DOHH2 (cell line): ENCODE measurements around the gene SEPHS2.

ENCODE experiments used
- H3F3A ChIP-seq: fragments of 200-600 bp; sonication (generic), shearing (Covaris generic); 2 replicates; pipeline ENCODE4 v1.6.0; 2016; ENCODE audit warnings: antibody characterized with exemption, mild to moderate bottlenecking; ENCODE audit not compliant: control insufficient read depth, insufficient read depth
- H3K27ac ChIP-seq: fragments of 200-600 bp; sonication (generic); 2 replicates; pipeline ENCODE4 v1.5.1; 2014; ENCODE audit warnings: low read depth, mild to moderate bottlenecking, low read length, moderate library complexity
- H3K27me3 ChIP-seq: fragments of 200-600 bp; sonication (generic); 2 replicates; pipeline ENCODE4 v1.6.1; 2014; ENCODE audit warnings: mild to moderate bottlenecking, low read length, mixed read lengths; ENCODE audit not compliant: control insufficient read depth
- H3K36me3 ChIP-seq: fragments of 200-600 bp; sonication (generic); 2 replicates; pipeline ENCODE4 v1.6.1; 2014; ENCODE audit warnings: mild to moderate bottlenecking, low read length, moderate library complexity, mixed read lengths; ENCODE audit not compliant: control insufficient read depth
- H3K4me1 ChIP-seq: fragments of 200-600 bp; sonication (generic); 2 replicates; pipeline ENCODE4 v1.6.1; 2014; ENCODE audit warnings: mild to moderate bottlenecking, low read length, mixed read lengths; ENCODE audit not compliant: control insufficient read depth
- H3K4me2 ChIP-seq: fragments of 200-600 bp; sonication (generic); 2 replicates; pipeline ENCODE4 v1.6.0; 2014; ENCODE audit warnings: mild to moderate bottlenecking, low read length, moderate library complexity
- H3K4me3 ChIP-seq: fragments of 200-600 bp; sonication (generic); 2 replicates; pipeline ENCODE4 v1.5.1; 2014; ENCODE audit warnings: mild to moderate bottlenecking, low read length, mixed read lengths
- H3K79me2 ChIP-seq: fragments of 200-600 bp; sonication (generic); 2 replicates; pipeline ENCODE4 v1.6.1; 2014; ENCODE audit warnings: mild to moderate bottlenecking, low read length, mixed read lengths; ENCODE audit not compliant: control insufficient read depth
- H3K9me2 ChIP-seq: fragments of 200-600 bp; sonication (generic); replicated peaks from 2 replicates; pipeline ENCODE4 v1.6.1; 2014; ENCODE audit warnings: mild to moderate bottlenecking, low read length, mixed read lengths; ENCODE audit not compliant: control insufficient read depth
- H3K9me3 ChIP-seq: fragments of 200-600 bp; sonication (generic); 2 replicates; pipeline ENCODE4 v1.6.1; 2014; ENCODE audit warnings: antibody characterized with exemption, low read length, mixed read lengths; ENCODE audit not compliant: control insufficient read depth, insufficient read depth
- H4K20me1 ChIP-seq: fragments of 200-600 bp; sonication (generic); 2 replicates; pipeline ENCODE4 v1.6.0; 2014; ENCODE audit warnings: low read depth, mild to moderate bottlenecking, antibody characterized with exemption, low read length, moderate library complexity; ENCODE audit not compliant: control insufficient read depth, insufficient read depth
- EZH2phosphoT487 ChIP-seq: fragments of 200-600 bp; sonication (generic); IDR thresholded peaks from 2 replicates; pipeline ENCODE4 v1.6.1; 2017; ENCODE audit warnings: borderline replicate concordance, mild to moderate bottlenecking, antibody characterized with exemption, low read length, moderate library complexity, mixed read lengths
- TF ChIP-seq, protein P1 (sequence below): fragments of 200-600 bp; sonication (generic); IDR thresholded peaks from one replicate; pipeline ENCODE4 v1.5.1; 2014; ENCODE audit warnings: antibody characterized with exemption, mild to moderate bottlenecking, low read depth, low read length; ENCODE audit not compliant: poor library complexity, severe bottlenecking

Gene SEPHS2

DNA sequence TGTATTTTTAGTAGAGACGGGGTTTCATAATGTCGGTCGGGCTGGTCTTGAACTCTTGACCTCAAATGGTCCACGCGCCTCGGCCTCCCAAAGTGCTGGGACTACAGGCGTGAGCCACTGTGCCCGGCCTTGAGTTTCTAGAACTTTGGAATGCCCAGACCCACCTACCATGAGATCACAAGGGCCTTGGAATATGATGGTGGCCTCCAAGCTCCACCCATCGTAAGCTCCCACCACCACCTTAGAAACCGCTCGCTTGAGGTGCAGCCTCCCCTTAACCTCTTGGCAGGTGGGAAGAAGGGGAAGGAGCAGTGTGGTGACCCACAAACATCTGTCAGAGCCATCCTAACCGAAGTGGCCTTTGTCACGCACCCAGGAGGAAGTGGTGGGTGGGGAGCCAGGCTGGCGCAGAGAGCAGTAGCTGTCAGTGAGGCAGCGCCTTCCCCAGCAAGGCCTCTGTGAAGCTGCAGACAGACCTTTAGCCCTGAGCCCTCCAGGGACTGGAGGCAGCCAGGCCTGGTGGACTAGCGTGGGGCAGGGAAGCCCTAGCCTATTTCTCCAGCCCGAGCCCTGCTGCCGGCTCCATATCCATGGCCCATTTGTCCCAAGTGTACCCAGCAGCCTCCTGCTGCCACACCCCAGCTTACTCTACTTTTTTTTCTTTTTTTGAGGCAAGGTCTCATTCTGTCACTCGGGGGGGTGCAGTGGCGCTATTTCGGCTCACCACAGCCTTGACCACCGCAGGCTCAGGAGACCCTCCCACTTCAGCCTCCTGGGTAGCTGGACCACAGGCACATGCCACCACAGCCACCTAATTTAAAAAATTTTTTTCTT, 13.1 kb upstream of the SEPHS2 start:
- H3K36me3 ChIP-seq: peaks cover 4% of the 10 kb centered on the region; the same call in 1 of the 2 replicates
- H3K4me2 ChIP-seq: peak overlapping the region; percentile 76
- no peaks in the 10 kb centered on the region for H4K20me1 ChIP-seq
- no peaks in the 10 kb centered on the region for H3K9me3 ChIP-seq
- peak overlapping the region; percentile 97 for H3K27ac ChIP-seq
- peaks cover 51% of the 10 kb centered on the region for H3F3A ChIP-seq
- TF ChIP-seq, protein P1, sequence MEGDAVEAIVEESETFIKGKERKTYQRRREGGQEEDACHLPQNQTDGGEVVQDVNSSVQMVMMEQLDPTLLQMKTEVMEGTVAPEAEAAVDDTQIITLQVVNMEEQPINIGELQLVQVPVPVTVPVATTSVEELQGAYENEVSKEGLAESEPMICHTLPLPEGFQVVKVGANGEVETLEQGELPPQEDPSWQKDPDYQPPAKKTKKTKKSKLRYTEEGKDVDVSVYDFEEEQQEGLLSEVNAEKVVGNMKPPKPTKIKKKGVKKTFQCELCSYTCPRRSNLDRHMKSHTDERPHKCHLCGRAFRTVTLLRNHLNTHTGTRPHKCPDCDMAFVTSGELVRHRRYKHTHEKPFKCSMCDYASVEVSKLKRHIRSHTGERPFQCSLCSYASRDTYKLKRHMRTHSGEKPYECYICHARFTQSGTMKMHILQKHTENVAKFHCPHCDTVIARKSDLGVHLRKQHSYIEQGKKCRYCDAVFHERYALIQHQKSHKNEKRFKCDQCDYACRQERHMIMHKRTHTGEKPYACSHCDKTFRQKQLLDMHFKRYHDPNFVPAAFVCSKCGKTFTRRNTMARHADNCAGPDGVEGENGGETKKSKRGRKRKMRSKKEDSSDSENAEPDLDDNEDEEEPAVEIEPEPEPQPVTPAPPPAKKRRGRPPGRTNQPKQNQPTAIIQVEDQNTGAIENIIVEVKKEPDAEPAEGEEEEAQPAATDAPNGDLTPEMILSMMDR: peak; percentile 25
- TF ChIP-seq EZH2phosphoT487: no peak
- no peaks in the 10 kb centered on the region for H3K9me2 ChIP-seq
- no peaks in the 10 kb centered on the region for H3K27me3 ChIP-seq
- peaks cover 34% of the 10 kb centered on the region for H3K79me2 ChIP-seq
- H3K4me1 ChIP-seq: peaks cover 98% of the 10 kb centered on the region
- H3K4me3 ChIP-seq: peak overlapping the region; percentile 62

DNA sequence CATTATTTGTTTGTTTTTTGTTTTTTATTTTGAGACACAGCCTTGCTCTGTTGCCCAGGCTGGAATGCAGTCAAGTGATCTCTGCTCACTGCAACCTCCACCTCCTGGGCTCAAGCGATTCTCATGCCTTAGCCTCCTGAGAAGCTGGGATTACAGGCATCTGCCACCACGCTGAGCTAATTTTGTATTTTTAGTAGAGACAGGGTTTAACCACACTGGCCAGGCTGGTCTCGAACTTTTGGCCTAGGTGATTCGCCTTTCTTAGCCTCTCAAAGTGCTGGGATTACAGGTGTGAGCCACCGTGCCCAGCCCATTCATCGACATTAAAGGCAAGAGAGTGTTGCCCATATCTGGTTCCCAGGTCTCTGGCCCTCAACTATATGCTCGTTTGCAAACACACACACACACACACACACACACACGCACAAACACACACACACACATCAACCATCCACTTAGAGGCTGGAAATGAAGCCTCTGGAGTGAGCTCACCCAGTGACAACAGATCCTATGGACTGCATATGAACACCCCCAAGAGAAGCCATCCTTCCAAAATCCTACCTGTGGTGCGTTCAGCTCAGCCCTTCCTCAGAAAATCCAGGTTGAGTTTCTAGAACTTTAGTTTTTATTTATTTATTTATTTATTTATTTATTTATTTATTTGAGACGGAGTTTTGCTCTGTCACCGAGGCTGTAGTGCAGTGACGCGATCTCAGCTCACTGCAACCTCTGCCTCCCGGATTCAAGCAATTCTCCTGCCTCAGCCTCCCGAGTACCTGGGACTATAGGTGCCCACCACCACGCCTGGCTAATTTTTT, 12.3 kb upstream of the SEPHS2 start:
- peaks cover 47% of the 10 kb centered on the region for H3F3A ChIP-seq
- peak overlapping the region; percentile 76 for H3K4me2 ChIP-seq
- H3K4me1 ChIP-seq: peaks cover 97% of the 10 kb centered on the region
- H3K9me2 ChIP-seq: no peaks in the 10 kb centered on the region
- peak overlapping the region; percentile 62 for H3K4me3 ChIP-seq
- H3K27ac ChIP-seq: peak overlapping the region; percentile 97
- H3K27me3 ChIP-seq: no peaks in the 10 kb centered on the region
- peaks cover 4% of the 10 kb centered on the region; the same call in 1 of the 2 replicates for H3K36me3 ChIP-seq
- no peaks in the 10 kb centered on the region for H4K20me1 ChIP-seq
- no peak for TF ChIP-seq EZH2phosphoT487
- TF ChIP-seq, protein P1: no peak
- H3K9me3 ChIP-seq: no peaks in the 10 kb centered on the region
- H3K79me2 ChIP-seq: peaks cover 41% of the 10 kb centered on the region

DNA sequence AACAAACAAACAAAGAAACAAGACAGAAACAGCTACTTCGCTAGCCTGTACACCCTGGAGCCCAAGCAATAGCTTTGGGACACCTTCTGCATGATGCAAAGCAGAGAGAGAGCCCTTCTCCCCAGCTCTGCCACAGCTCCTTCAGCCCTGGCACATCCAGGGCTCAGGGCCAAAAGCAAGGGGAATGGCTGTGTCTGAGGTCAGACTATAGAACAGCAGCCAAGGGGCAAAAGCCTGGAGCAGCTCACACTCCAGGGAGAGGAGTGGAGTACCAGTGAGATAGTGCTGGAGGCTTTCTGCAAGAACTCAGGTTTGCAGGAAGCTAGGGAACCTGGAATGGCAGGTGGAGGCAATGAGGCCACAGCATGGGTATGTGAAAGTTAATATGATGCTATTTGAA, 11.6 kb upstream of the SEPHS2 start:
- Histone ChIP-seq H3K4me2 (peak overlapping the region; percentile 76), H3K4me1 (peaks cover 97% of the 10 kb centered on the region), H3F3A (peaks cover 48% of the 10 kb centered on the region), H3K9me3 (no peaks in the 10 kb centered on the region), H3K4me3 (peak overlapping the region; percentile 53), H3K79me2 (peaks cover 48% of the 10 kb centered on the region), H4K20me1 (no peaks in the 10 kb centered on the region), H3K9me2 (no peaks in the 10 kb centered on the region), H3K36me3 (peaks cover 4% of the 10 kb centered on the region; the same call in 1 of the 2 replicates), H3K27me3 (no peaks in the 10 kb centered on the region), H3K27ac (peak overlapping the region; percentile 97)
- TF ChIP-seq EZH2phosphoT487: no peak
- TF ChIP-seq, protein P1: no peak
